Measurements from ENCODE around the gene AMPD3.

The AMPD3 gene

DNA sequence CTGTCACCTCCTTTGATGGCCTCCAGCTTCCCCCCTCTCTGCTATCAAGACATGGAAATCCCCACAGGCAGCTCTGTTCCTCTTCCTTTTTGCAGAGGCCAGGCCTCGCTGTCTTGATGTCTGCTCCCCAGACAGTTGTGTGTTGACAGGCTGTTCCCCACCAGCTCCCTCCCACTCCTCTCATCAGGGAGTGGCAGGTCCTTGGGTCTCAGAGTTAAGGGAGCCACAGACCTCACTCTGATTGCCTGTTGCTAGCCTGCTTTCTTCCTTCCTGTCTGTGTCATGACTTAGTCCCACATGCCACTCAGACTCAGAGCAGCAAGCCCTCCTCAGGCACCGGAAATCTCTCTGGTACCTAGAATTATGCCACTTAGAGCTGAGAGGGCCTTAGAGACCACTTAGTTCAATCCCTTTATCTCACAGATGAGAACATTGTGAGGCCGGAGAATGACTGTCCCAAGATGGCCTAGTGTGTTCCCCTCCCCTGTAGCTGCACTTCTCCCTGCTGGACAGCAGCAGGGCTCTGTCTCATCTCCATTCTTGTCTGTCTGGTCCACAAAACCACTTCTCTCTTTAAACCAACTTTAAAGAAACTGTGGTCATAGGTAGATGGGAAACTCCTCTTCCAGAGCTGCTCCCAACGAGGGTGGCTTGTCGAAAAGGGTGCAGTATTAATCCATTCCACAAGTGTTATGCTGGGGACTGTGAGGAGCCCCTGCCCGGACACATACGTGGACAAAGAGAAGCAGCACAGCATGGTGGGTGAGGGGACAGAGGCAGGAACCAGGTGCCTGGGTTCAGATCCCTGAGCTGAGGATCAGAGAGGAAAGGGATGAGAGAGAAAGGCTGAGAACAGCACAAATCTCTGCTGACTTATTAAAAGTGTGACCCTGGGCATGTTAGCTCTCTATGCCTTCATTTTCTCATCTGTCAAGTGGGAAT lies 4.2 kb downstream of the AMPD3 start:
- H3K4me3 ChIP-seq (ENCODE audit: low read depth, low read length) = no peak overlapping the region

DNA sequence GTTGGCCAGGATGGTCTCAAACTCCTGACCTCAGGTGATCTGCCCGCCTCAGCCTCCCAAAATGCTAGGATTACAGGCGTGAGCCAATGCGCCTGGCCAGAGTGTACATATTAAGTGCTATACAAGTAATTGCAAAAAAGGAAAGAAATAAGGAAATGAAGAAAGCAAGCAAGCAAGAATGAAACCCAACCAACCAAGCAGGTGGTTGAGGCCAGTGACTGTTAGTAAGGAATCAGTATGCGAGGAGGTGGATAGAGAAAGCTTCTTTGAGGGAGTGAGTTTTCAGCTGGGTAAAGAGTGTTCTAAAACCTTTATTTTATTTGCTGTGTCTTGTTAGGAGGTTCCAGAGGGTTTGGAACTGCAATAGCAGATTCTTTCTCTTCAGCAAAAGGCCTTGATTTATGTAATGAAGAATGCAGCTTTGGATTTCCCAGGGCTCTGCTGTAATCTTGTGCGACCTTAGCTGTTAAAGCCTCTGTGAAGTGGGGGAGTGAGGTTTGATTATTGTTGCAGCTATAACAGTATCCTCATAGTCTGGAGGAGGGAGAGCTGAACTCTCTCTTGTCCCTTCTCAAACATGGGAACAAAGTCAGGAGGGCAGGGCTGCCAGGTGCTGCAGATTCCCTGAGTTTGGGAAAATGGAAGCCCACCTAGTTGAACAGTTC lies 5.7 kb downstream of the AMPD3 start:
- no peak overlapping the region for H3K4me3 ChIP-seq (ENCODE audit: low read depth, low read length)

DNA sequence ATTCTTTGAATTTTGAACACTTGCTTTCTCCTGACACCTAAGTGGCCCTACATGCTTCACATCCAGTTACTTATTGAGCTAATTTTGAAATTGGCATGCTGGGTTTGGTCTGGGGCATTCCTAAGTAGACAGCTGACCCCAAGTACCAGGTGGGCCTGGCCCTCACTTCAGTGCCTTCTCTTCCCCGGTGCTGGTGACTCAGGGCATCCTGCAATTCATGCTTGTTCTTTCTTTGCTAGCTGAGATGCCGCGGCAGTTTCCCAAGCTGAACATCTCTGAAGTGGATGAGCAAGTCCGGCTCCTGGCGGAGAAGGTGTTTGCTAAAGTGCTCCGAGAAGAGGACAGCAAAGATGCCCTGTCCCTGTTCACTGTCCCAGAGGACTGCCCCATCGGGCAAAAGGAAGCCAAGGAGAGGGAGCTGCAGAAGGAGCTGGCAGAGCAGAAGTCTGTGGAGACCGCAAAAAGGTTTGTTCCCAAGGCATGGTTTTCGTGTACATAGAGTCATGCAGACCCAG lies 6.3 kb downstream of the AMPD3 start:
- no peak overlapping the region for H3K4me3 ChIP-seq (ENCODE audit: low read depth, low read length)

DNA sequence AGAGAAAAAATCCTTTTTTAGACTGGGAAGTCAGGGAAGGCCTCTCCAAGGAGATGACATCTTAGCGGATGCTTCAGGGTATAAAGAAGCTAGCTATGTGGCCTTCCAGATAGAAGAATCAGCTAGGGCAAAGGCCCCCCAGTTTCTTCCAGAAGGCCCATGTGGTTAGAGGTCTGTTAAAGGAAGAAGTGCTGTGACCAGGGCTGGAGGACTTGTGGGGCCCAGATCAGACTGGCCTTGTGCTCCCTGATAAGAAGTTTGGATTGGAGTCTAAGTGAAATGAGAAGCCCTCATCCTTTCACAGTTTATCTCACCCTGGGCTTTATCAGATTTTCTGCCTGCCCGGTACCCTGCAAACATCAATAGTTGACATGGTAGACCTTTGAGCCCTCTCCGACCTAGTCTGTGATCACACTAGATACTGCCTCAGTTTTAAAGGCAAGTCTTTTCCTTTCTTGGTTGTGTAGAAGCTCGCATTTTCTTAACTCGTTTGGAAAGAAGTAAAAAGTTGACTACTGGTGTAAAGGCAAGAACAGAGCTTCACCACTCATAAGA lies 7.8 kb downstream of the AMPD3 start:
- no peak overlapping the region for H3K4me3 ChIP-seq (ENCODE audit: low read depth, low read length)

DNA sequence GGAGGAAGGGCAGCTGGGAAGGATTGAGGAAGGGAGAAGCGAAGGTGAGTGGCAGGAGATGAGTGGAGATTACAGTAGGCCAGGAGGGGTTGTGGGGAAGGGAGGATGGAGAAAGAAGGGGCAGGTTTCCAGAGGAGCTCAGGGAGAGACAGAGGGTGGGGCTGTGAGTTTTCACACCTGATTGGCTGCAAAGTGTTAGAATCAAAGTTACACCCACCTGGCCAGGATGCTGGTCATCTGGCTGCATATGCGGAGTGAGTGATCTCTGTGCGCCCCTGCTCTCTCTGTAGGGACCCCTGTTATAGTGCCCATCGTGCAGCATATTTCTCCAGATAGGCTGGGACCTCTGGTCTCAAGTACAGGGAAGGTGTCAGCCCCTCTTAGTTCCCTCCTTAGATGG lies 18.3 kb downstream of the AMPD3 start:
- no peak overlapping the region for H3K4me3 ChIP-seq (ENCODE audit: low read depth, low read length)

DNA sequence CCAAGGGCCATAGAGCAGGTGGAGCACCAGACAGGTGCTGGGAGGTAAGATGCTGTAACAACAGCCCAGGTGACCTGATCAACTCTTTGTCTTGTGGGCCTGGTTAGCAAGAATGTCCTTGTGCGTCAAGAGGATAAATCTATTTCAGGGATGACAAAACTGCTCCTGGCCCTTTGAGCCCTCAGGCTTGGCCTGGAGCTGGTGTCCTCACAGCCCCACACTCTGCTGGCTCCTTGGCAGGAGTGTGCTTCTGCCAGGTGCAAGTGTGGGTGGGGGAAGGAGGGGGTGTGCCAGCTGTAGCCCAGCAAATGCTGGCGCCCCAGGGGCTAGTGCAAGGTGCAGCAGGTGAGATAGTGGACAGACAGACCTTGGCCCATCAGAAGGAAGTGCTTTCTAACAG lies 19.5 kb downstream of the AMPD3 start:
- no peak overlapping the region for H3K4me3 ChIP-seq (ENCODE audit: low read depth, low read length)

DNA sequence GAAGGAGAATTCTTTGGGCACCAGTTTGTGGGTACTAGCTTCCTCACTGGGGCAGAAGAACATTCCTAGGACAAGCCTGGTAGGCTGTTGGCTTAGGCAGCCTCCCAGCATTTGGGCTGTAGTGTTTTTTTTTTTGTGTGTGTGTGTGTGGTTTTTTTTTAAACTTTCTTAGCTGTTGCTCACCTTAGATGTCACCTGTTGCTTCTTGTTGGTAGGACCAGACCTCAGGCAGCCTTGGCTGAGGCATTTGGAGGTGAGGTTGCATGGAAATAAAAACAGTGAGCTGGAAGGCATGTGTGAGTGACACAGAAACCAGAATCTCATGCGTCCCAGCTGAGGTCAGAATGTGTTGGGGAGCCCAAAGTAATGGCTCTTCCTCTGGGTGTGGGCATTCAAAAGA lies 21.3 kb downstream of the AMPD3 start:
- no peak overlapping the region for H3K4me3 ChIP-seq (ENCODE audit: low read depth, low read length)

DNA sequence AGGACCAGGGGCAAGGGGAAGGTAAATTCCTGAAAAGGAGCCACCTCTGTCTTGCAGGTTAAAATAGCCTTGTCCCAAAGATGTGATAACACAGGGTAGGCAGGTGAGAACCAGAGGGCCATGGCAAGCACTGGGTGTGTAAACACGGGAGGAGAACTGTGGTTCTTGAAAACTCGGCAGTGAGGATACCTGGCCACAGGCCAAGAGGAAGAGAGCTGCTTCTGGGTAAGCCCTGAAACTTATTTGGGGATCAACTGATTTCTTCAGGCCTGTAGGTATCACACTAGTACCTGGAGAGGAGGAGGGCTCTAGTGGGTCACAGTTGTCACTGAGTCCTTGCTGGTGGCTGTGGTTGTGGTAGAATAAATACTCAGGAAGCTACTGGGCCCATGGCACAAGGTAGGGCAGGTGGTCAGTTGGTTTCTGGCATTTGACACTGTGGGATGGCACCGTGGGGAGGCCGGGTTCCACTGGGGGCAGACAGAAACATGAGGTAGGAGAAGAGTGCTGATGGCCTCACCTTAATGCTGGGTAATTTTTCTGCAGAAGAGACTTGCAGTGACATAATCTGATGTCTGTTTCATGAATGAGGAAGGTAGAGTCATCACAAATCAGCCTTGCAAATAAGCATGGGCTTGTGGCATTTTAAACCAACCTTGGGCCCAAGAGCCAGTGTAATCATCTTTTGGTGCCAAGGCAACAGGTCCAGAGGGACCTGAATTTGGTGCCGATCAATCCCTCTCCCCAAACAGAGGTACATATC lies 22.0 kb downstream of the AMPD3 start:
- no peak overlapping the region for H3K4me3 ChIP-seq (ENCODE audit: low read depth, low read length)

DNA sequence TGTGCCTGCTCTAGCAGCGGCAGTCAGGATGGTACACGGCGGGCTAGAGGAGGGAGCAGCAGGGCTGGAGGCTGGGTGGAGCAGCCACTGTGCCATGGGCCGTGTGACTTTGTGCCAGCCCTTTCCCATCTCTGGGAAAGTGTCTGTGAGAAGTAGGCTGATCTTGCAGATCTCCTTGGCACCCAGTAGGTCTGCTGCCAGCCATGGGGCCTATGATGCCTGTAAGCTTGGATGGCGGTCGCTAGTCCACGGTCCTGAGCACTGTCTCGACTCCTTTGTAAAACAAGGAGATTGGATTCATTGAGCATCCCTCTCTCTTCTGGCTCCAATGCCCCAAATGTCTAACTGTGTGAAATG lies 22.6 kb downstream of the AMPD3 start:
- no peak overlapping the region for H3K4me3 ChIP-seq (ENCODE audit: low read depth, low read length)

DNA sequence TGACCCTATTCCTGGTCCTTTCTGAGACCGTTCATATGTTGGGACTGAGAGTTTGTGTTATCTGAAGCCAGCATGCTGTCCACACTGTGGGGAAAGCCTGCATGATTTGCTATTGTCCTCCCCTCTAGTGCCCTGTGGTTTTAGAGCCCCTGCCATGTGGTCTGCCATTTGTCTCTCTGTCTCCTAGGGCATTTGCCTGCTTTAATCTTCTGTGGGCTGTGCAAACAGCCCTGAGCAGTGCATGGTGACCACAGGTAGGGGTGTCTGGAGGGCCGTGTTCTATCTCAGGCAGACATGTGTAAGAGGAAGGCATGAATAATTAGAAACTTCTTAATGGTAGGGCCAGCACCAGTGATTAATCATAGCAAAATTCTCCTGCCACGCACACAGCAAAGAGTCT lies 23.0 kb downstream of the AMPD3 start:
- H3K4me3 ChIP-seq (ENCODE audit: low read depth, low read length) = no peak overlapping the region

DNA sequence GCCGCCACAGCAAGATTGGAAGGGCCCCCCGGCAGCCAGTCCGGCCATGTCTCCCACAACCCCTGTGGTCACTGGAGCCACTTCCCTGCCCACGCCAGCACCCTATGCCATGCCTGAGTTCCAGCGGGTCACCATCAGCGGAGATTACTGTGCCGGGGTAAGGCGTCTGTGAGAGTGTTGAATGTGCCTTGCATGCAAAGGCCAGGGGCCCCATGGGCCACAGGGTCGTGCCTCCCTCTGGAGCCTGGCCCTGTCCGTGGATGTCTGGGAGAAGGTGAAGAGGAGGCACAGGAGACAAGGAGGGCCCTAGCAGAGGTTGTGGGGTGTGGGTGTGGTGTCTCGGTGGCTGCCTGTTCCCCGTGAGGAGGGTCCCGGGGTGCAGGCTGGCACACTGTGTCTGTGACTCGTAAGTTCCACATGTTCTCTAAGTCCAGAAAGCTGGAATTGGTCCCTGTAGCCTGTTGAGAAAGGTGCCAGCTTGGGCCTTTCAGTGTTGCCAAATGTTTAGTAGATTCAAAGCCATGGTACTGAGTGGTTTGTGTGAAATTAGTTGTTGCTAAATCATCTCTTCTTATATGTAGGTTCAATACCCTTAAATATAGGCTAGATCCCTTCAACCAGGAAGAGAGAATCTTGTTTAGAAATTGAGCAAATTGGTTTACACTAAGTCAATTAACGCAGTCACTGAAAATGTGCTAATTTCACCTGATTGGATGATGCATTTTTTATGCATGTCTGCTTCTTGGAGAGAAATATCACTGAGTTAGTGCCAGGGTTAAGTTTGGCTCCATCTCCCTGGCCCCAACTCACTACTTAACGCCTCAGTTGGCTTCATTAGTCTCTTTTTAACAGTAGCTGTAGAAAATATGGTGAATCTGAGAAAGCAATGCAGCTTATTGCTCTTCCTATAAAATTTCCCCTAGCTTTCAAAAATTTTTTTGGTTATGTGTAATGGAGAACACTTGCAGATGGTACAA lies 23.8 kb downstream of the AMPD3 start:
- H3K4me3 ChIP-seq (ENCODE audit: low read depth, low read length) = no peak overlapping the region

DNA sequence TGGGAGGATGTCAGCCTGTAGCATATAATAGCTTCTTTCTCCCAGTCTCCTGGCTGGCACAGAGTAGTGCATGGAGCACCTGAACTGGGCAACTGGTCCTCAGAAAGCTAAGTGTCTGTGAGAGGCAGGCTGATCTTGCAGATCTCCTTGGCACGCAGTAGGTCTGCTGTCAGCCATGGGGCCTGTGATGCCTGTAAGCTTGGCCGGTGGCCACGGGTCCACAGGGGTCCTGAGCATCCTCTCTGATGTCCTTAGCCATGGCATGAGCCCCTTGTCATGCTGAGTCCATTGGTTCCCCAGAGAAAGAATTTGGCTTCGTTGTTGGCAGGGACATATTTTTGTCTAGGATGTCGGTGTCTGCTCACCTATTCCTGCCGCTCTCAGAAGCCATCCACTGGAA lies 25.0 kb downstream of the AMPD3 start:
- H3K4me3 ChIP-seq (ENCODE audit: low read depth, low read length) = no peak overlapping the region

DNA sequence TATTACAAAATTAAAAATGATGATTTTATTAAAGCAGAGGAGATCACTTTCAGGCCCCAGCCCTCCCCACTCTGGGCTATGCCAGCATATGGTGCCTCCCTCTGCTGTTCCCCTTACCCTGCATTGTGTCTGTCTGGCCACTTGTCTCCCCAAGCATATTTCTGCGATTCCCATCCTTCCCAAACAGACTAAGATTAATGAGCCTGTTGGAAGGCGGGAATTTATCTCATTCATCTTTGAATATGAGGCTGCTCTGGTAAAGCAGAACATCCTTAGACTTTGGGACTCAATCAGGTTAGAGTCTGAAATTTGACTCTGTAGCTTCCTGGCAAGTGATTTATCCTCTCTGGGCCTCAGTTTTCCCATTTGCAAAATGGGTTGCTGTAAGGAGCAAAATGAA lies 25.7 kb downstream of the AMPD3 start:
- no peak overlapping the region for H3K4me3 ChIP-seq (ENCODE audit: low read depth, low read length)

DNA sequence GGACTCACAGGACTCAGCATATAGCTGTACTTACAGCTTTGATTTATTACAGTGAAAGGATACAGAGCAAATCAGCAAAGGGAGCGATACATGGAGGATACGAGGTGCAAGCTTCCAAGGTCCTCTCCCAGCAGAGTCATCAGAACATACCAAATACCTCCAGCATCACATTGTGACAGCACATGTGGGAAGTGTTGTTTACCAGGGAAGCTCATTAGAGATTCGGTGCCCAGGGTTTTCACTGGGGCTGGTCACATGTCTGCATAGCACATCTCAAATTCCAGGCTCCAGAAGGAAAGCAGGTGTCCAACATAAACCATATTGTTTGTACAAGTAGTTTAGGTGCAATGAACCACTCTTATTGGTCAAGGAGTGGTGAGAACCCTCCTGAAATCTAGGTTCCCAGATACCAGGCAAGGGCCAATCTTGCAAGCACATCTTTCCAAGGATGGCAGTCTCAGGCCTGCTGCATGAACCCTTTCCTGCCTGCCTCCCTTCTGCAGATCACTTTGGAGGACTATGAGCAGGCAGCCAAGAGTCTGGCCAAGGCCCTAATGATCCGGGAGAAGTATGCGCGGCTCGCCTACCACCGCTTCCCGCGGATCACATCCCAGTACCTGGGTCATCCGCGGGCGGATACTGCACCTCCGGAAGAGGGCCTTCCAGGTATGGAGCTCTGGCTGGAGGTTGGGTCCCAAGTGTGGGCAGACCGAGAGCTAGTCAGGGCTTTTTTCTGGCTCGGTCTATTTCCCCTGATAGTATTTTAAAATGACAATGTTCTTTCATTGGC lies 26.7 kb downstream of the AMPD3 start:
- no peak overlapping the region for H3K4me3 ChIP-seq (ENCODE audit: low read depth, low read length)

DNA sequence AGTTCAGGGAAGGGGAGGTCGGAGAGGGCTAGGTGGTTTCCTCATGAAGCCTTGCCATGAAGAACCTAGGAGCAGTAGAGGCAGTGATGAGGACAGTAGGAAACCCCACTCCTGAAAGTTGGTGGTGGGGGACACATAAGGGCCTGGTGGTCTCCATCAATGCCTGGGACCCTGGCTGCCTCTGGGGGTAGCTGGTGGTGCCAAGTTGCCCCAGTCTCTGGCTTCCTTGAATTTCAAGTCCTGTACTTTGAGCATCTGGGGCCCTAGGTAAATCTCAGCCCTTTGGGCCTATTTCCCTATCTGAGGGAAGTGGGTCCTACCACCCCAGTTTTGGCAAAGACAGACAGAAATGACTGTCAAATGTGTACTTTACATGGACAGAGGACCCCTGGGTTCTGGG lies 28.1 kb downstream of the AMPD3 start:
- no peak overlapping the region for H3K4me3 ChIP-seq (ENCODE audit: low read depth, low read length)

DNA sequence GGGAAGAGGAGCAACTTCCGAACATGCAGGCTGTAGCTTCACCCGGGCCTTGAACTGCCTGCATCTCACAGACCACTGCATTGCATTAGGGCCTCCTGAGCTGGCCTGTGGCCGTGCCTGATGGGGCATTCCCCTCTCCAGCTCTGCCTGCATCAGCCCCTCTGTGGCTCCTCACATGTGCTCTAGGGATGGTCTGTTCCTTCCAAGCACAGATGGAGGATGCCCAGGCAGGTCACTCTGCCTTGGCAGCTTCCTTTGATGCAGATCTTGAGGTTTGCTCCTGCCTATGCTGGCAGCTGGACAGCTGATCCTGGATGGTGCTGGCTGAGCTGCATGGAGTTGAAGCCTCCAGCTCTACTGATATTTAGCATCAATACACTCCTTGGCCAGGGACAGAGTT lies 28.5 kb downstream of the AMPD3 start:
- H3K4me3 ChIP-seq (ENCODE audit: low read depth, low read length) = no peak overlapping the region

DNA sequence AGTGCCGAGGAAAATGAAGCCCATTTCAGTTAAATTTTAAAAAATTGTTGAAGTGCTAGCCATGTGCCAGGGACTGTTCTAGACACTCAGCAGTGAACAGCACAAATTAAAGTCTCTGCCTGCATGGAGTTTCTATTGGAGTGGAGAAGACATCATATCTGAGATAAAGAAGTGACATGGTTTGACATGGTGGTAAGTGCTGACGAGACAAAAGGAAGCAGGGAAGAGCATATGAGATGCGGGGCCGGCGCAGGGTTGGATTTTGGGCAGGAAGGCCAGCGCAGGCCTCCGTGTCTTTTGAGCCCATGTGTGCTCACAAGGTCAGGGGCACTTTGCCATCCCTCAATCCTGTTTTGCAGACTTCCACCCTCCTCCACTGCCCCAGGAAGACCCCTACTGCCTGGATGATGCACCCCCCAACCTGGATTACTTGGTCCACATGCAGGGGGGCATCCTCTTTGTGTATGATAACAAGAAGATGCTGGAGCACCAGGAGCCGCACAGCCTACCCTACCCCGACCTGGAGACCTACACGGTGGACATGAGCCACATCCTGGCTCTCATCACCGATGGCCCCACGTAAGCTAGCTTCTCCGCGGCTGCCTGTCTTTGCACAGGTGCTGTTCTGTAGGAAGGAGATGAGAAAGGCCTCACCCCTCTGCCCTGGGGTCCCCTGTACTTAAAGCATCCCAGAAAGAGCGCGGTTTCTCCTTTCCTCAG lies 29.6 kb downstream of the AMPD3 start:
- H3K4me3 ChIP-seq (ENCODE audit: low read depth, low read length) = no peak overlapping the region

DNA sequence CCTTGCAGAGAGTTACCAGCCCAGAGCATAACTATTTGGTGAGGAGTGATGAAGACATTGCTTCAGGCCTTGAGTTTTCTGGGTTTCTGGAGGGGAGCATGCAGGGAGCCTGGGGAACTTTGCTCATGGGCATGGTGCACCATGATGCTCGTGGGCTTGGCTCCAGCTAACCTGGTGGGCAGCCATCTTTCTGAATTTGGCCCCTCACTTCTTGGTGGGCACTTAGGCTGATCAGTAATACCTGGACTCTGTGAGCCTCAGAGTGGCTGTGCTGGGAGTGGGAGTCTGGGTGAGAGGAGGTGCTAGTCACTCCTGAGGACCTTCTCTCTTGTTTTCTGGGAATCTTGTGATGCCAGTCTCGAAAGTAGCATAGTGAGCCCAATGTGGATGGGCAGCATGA lies 30.6 kb downstream of the AMPD3 start:
- H3K4me3 ChIP-seq (ENCODE audit: low read depth, low read length) = no peak overlapping the region

Measured in iPS-11a (cell line).